Measurements from ENCODE around the gene SLC4A1AP. TPM values are rescaled to one million over a fixed set of nuclear protein-coding genes. Genes with fewer than 3 reads are reported as not detected.

SLC4A1AP gene
- total RNA-seq, 1 donor from 2014 or later, result 20.9 TPM

GRCh38 chr2:27687232-27687631 lies 23.5 kb downstream of the SLC4A1AP start:
- Histone ChIP-seq H3K36me3 (ENCODE audit: insufficient read depth, low read length) (peaks cover 23% of the 10 kb centered on the region), H3K27me3 (ENCODE audit: insufficient read depth, low read length) (no peaks in the 10 kb centered on the region), H3K27ac (ENCODE audit: low read depth, low read length) (no peak overlapping the region), H3K9me3 (ENCODE audit: insufficient read depth, low read depth, low read length) (no peaks in the 10 kb centered on the region), H3K9ac (ENCODE audit: low read length) (no peak overlapping the region), H3K4me3 (ENCODE audit: insufficient read depth, low read depth, low read length) (no peak overlapping the region), H3K79me2 (ENCODE audit: insufficient read depth, low read length) (no peaks in the 10 kb centered on the region), H4K20me1 (ENCODE audit: insufficient read depth, low read length) (no peaks in the 10 kb centered on the region), H3K4me1 (ENCODE audit: insufficient read depth, low read length) (peaks cover 13% of the 10 kb centered on the region), H3K4me2 (ENCODE audit: low read length) (no peak overlapping the region), H2AFZ (ENCODE audit: low read depth, low read length) (no peak overlapping the region)
- DNase-seq (ENCODE audit: low read depth) (no peak), FAIRE-seq (no peak)
- Mint-ChIP-seq H3K27me3 (ENCODE audit: low read depth, unreplicated experiment) (no peaks in the 10 kb centered on the region), H3K36me3 (ENCODE audit: low read depth, unreplicated experiment) (peaks cover 11% of the 10 kb centered on the region), H3K27ac (ENCODE audit: unreplicated experiment) (no peak overlapping the region), H3K4me1 (ENCODE audit: low read depth, unreplicated experiment) (peaks cover 16% of the 10 kb centered on the region), H3K4me3 (ENCODE audit: unreplicated experiment) (no peak overlapping the region), H3K9me3 (ENCODE audit: unreplicated experiment) (no peaks in the 10 kb centered on the region)
- no peak for TF ChIP-seq CTCF (IDR thresholded peaks at IDR 0.05; ENCODE audit: insufficient read depth, low read depth, low read length)
- no peak for TF ChIP-seq EZH2 (IDR thresholded peaks at IDR 0.05; ENCODE audit: insufficient read depth, low read length)

- Histone ChIP-seq H4K20me1 (ENCODE audit: insufficient read depth, low read length) (no peaks in the 10 kb centered on the region), H3K79me2 (ENCODE audit: insufficient read depth, low read length) (no peaks in the 10 kb centered on the region), H3K36me3 (ENCODE audit: insufficient read depth, low read length) (peaks cover 26% of the 10 kb centered on the region), H3K4me2 (ENCODE audit: low read length) (no peak overlapping the region), H3K4me1 (ENCODE audit: insufficient read depth, low read length) (no peaks in the 10 kb centered on the region), H3K9ac (ENCODE audit: low read length) (no peak overlapping the region), H3K4me3 (ENCODE audit: insufficient read depth, low read depth, low read length) (no peak overlapping the region), H3K9me3 (ENCODE audit: insufficient read depth, low read depth, low read length) (no peaks in the 10 kb centered on the region), H2AFZ (ENCODE audit: low read depth, low read length) (no peak overlapping the region), H3K27me3 (ENCODE audit: insufficient read depth, low read length) (no peaks in the 10 kb centered on the region), H3K27ac (ENCODE audit: low read depth, low read length) (no peak overlapping the region)
- H3K27ac Mint-ChIP-seq (ENCODE audit: unreplicated experiment), result no peak overlapping the region
- H3K27me3 Mint-ChIP-seq (ENCODE audit: low read depth, unreplicated experiment), result no peaks in the 10 kb centered on the region
- DNase-seq (ENCODE audit: low read depth) (no peak), FAIRE-seq (no peak)
- TF ChIP-seq EZH2 (IDR thresholded peaks at IDR 0.05; ENCODE audit: insufficient read depth, low read length), result no peak
- no peak for TF ChIP-seq CTCF (IDR thresholded peaks at IDR 0.05; ENCODE audit: insufficient read depth, low read depth, low read length)
- H3K9me3 Mint-ChIP-seq (ENCODE audit: unreplicated experiment), result no peaks in the 10 kb centered on the region
- peaks cover 2% of the 10 kb centered on the region for H3K4me1 Mint-ChIP-seq (ENCODE audit: low read depth, unreplicated experiment)
- no peak overlapping the region for H3K4me3 Mint-ChIP-seq (ENCODE audit: unreplicated experiment)
- H3K36me3 Mint-ChIP-seq (ENCODE audit: low read depth, unreplicated experiment), result peaks cover 15% of the 10 kb centered on the region
Observed at GRCh38 chr2:27689424-27689823, 25.7 kb downstream of the SLC4A1AP start.

- no peaks in the 10 kb centered on the region for H3K27me3 Mint-ChIP-seq (ENCODE audit: low read depth, unreplicated experiment)
- Histone ChIP-seq H3K9me3 (ENCODE audit: insufficient read depth, low read depth, low read length) (no peaks in the 10 kb centered on the region), H3K36me3 (ENCODE audit: insufficient read depth, low read length) (peaks cover 21% of the 10 kb centered on the region), H3K4me1 (ENCODE audit: insufficient read depth, low read length) (no peaks in the 10 kb centered on the region), H3K9ac (ENCODE audit: low read length) (no peak overlapping the region), H3K79me2 (ENCODE audit: insufficient read depth, low read length) (no peaks in the 10 kb centered on the region), H3K4me2 (ENCODE audit: low read length) (no peak overlapping the region), H3K4me3 (ENCODE audit: insufficient read depth, low read depth, low read length) (no peak overlapping the region), H3K27me3 (ENCODE audit: insufficient read depth, low read length) (no peaks in the 10 kb centered on the region), H2AFZ (ENCODE audit: low read depth, low read length) (no peak overlapping the region), H3K27ac (ENCODE audit: low read depth, low read length) (no peak overlapping the region), H4K20me1 (ENCODE audit: insufficient read depth, low read length) (no peaks in the 10 kb centered on the region)
- no peak for FAIRE-seq
- no peak for DNase-seq (ENCODE audit: low read depth)
- TF ChIP-seq CTCF (IDR thresholded peaks at IDR 0.05; ENCODE audit: insufficient read depth, low read depth, low read length), result no peak
- no peak for TF ChIP-seq EZH2 (IDR thresholded peaks at IDR 0.05; ENCODE audit: insufficient read depth, low read length)
- H3K9me3 Mint-ChIP-seq (ENCODE audit: unreplicated experiment), result no peaks in the 10 kb centered on the region
- no peak overlapping the region for H3K27ac Mint-ChIP-seq (ENCODE audit: unreplicated experiment)
- H3K4me1 Mint-ChIP-seq (ENCODE audit: low read depth, unreplicated experiment), result no peaks in the 10 kb centered on the region
- H3K4me3 Mint-ChIP-seq (ENCODE audit: unreplicated experiment), result no peak overlapping the region
- H3K36me3 Mint-ChIP-seq (ENCODE audit: low read depth, unreplicated experiment), result peaks cover 15% of the 10 kb centered on the region
Observed at GRCh38 chr2:27690052-27690451, 26.4 kb downstream of the SLC4A1AP start.

Data from astrocyte (in vitro differentiated cells and primary cell).